ENCODE measurements around the gene FANCB.

The FANCB gene

DNA sequence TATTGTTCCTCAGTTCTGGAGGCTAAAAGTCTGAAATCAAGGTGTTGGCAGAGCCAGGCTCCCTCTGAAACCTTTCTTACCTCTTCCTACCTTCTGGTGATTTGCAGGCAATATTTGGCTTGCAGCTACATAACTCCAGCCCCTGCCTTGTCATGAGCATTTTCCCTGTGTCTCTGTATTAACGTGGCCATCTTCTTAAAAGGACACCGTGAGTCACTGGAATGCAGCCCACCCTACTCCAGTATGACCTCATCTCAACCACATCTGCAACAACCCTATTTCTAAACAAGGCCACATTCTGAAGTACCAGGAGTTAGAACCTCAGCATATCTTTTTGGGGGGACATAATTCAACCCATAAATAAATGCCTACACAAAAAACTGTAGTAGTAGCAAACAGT is 40.7 kb downstream of the FANCB start:
- no peak for DNase-seq

DNA sequence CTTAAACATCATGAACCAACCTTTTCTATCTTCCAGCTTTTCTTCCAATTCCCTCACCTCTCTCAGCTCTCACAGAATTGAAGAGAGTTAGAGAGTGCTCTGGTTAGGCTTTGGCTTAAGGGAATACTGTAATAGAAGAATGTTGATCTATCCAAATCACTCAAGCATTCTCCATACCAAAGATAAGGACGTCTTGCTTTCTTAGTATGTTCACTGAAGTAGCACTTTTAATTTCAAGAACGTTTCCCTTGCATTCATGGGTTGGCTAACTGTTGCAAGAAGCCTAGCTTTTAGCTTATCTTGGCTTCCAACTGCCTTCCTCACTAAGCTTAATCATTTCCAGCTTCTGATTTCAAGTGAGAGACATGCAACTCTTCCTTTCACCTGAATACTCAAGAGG is 43.2 kb downstream of the FANCB start:
- DNase-seq, result no peak

DNA sequence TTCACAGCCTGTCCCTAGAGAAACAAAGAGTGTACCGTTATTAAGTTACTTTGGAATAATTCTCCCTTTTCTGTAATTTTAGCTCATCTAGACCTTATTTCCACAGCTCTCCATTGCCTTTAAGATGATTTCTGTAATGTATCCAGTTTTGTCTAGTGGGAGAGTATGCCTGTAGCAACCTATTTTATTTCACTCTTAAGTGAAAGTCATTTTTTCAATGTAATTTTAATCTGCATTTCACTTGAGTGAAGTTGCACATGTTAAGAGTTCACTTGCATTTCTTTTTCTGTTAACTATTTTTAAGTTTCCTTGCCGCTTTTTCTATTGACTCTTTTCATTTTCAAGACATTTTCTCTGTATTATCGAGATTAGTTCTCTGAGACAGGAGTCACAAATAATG is 46.5 kb downstream of the FANCB start:
- DNase-seq, result no peak

DNA sequence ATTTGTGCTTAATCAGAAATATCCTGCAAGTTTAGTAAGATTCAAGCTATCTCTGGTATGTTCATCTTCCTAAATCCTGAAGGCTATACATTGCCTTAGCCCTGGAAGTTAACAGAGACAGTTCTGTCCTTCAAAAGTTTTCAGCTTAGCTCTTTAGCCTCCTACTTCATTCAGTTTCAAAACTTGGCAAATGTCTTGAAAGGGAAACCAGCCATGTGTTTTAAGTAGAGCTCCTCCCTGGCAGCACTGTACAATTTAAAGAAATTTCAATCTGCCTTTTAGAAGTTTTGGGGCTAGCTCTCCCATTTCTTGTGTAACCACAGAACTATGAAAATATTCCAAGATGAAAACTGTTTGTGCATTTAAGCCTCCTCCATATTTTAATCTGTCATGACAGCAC is 47.0 kb downstream of the FANCB start:
- no peak for DNase-seq

DNA sequence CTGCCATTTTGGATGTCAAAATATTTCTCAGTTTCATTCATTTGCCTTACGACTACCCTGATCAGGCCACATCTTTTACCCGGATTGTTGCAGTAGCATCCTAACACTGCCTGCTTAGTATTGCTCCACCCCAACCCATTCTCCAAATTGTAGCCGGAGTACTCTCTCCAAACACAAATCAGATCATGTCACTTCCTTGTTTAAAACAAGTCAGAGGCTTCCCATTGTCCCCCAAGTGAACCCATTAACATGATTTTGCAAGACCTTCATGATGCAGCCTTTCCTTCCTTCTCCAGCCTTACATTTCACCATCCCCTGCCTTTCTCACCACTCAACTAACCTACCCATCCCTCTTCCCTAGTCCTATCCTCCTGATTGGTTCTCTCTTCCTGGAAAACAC is 53.1 kb downstream of the FANCB start:
- DNase-seq, result no peak

DNA sequence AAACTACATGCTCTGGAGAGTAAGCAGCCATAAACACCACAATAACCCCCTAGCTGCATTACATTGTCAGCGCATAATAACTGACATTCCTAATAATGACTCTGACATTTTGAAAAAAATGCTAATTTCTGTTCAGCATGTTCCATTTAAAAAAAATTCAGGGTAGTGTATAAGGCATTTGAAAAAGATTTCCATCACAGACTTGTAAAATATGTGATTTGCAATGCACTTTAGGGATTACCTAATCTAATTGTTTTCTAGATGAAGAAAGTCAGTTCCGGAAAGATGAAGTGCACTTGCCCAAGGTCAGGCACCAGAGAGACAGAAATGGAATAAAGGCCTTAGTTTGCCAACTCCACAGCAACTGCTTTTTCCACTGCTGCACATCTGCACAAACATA is 55.3 kb downstream of the FANCB start:
- no peak for DNase-seq

DNA sequence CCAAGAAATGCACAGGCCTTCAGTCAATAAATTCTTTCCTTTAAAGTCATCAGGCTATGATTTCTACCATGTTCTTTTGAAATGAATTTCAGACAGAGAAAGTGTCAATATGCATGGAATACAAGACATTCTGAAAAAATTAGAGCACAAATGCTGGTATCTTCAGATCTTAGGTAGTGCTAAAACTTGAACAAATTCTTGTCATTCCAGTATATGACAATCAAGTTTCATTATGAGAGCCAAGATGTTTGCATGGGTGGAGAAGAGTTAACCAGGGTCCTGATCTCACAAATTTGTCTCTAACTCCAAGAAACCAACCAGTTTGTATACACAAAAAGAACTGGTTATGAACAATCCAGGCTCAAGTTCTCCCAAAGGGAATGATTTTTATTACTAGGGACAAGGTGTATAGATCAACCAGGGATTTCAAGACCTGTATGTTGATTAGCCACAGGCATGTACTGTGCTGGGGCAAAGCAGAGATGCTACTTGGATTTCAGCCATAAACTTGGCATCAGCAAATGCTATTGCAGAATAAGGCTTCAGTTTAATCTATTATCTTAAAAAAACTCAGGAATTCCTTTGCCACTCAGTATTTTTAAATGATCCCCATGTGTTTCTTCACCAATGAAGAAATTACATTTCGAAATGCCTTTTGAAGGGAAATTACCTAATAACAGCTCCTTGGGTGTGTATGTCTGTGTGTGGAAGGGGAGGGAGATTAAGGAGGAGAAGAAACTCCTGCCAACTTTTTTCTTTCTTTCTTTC is 69.7 kb downstream of the FANCB start:
- no peak for DNase-seq

DNA sequence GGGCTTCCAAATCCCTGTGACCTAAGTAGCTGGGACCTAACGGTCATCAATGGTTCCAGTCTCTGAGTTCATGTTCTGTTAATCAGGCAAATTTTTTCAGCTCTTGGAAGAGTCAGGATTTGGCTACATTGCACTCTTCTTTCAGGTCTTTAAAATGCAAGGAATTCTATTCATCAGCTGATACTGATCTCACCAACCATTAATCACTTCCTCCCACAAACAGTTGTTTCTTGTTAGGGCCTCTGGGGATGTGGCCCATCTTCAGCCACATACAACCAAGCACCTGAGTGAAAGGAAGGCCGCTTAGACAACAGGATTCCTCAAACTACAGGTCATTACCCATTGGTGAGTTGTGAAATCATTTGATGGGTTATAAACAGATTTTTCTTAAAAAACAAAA is 71.7 kb downstream of the FANCB start:
- DNase-seq, result no peak

DNA sequence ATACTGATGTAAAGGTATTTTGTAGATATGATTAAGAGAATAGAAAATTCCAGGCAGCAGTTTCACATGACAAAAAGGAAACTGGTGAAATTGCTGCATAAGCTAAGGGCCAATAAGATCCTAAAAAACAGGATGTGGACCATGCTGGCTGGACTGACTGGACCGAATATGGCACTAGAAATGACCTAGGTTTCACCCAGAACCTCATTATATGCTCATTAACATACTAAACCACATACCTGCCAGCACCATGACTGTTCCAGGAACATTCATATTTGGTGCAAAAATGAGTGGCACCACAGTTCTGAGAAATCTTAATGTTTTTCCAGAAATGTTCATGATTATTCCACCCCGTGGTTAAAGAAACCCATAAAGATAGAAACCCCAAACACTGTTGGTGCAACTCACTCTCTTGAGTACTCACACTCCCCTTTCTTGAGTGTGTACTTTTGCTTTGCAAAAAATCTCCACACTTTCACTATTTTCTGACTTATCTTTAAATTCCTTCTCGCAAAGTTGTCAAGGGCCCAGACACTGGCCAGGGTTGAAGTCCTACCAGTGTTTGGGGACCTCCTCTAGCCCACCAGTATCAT is 74.0 kb downstream of the FANCB start:
- DNase-seq, result no peak
